ENCODE results near the gene CCDC88B. TPM values are rescaled to one million over a fixed set of nuclear protein-coding genes. Genes with fewer than 3 reads are reported as not detected.

The CCDC88B gene
- total and polyA plus RNA-seq, 10 of the 15 experiments (the other 5 are each of a cell fraction or from before 2014, with no cell fraction given) = 0.24 to 66.0 (median 19.2) TPM

DNA sequence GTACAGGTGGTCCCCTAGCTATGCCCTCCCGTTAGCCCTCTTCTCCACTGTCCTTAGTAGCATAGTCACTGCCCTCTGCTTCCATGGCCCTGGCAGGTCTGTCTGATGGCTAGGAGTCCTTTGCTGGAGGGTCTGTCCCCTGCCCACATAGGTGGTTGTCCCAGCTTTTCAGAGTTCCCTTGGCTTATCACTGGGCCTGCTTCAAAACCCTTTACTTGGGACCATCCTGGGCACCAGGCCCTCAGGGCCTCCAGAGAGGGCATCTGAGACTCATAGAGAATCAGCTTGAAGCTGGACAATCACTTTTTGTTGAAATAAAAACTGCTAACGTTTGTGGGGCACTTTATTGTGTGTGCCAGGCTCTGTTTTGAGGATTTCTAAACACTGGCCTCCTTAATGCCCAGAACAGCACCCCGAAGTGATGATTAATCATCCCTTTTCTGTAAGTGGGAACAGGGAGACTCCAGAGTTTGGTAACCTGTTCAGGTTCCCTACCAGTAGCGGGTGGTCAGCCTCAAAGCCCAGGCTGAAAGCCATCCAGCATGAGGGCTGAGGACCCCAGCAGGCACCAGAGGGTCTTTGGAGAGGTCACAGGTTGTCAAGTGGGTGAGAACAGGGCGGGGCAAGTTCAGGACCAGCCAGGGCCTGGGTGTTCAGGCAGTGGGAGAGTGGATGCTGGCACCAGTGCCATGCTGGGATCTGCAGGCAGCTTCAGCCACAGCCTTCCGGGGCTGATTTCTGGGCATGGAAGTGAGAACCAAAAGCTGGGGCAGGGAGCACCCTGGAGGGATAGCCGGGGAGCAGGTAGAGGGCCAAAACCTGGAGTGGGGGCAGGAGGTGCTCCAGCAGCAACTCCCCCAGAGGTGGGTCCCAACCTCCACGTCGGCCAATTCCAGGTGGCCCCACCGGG, 49.4 kb upstream of the CCDC88B start:
- H3K9me3 ChIP-seq (replicated peaks; ENCODE audit: control insufficient read depth, insufficient read depth, low read length) = no peaks in the 10 kb centered on the region
- in situ Hi-C loops (cut with MboI) = no loop called here
- intact Hi-C loops (cut with micrococcal nuclease; ENCODE audit: unreplicated experiment) = no loop called here
- TF ChIP-seq, protein P1, sequence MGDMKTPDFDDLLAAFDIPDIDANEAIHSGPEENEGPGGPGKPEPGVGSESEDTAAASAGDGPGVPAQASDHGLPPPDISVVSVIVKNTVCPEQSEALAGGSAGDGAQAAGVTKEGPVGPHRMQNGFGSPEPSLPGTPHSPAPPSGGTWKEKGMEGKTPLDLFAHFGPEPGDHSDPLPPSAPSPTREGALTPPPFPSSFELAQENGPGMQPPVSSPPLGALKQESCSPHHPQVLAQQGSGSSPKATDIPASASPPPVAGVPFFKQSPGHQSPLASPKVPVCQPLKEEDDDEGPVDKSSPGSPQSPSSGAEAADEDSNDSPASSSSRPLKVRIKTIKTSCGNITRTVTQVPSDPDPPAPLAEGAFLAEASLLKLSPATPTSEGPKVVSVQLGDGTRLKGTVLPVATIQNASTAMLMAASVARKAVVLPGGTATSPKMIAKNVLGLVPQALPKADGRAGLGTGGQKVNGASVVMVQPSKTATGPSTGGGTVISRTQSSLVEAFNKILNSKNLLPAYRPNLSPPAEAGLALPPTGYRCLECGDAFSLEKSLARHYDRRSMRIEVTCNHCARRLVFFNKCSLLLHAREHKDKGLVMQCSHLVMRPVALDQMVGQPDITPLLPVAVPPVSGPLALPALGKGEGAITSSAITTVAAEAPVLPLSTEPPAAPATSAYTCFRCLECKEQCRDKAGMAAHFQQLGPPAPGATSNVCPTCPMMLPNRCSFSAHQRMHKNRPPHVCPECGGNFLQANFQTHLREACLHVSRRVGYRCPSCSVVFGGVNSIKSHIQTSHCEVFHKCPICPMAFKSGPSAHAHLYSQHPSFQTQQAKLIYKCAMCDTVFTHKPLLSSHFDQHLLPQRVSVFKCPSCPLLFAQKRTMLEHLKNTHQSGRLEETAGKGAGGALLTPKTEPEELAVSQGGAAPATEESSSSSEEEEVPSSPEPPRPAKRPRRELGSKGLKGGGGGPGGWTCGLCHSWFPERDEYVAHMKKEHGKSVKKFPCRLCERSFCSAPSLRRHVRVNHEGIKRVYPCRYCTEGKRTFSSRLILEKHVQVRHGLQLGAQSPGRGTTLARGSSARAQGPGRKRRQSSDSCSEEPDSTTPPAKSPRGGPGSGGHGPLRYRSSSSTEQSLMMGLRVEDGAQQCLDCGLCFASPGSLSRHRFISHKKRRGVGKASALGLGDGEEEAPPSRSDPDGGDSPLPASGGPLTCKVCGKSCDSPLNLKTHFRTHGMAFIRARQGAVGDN (IDR thresholded peaks at IDR 0.05) = no peak
- no peak for TF ChIP-seq SUZ12 (IDR thresholded peaks at IDR 0.05; ENCODE audit: unreplicated experiment)
- TF ChIP-seq, protein P2, sequence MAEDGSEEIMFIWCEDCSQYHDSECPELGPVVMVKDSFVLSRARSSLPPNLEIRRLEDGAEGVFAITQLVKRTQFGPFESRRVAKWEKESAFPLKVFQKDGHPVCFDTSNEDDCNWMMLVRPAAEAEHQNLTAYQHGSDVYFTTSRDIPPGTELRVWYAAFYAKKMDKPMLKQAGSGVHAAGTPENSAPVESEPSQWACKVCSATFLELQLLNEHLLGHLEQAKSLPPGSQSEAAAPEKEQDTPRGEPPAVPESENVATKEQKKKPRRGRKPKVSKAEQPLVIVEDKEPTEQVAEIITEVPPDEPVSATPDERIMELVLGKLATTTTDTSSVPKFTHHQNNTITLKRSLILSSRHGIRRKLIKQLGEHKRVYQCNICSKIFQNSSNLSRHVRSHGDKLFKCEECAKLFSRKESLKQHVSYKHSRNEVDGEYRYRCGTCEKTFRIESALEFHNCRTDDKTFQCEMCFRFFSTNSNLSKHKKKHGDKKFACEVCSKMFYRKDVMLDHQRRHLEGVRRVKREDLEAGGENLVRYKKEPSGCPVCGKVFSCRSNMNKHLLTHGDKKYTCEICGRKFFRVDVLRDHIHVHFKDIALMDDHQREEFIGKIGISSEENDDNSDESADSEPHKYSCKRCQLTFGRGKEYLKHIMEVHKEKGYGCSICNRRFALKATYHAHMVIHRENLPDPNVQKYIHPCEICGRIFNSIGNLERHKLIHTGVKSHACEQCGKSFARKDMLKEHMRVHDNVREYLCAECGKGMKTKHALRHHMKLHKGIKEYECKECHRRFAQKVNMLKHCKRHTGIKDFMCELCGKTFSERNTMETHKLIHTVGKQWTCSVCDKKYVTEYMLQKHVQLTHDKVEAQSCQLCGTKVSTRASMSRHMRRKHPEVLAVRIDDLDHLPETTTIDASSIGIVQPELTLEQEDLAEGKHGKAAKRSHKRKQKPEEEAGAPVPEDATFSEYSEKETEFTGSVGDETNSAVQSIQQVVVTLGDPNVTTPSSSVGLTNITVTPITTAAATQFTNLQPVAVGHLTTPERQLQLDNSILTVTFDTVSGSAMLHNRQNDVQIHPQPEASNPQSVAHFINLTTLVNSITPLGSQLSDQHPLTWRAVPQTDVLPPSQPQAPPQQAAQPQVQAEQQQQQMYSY (CRISPR knock-in tag; IDR thresholded peaks at IDR 0.05) = no peak
- no peak for TF ChIP-seq ZSCAN29 (IDR thresholded peaks at IDR 0.05)
- no peak for TF ChIP-seq IRF3 (IDR thresholded peaks at IDR 0.05)
- no peak for TF ChIP-seq HCFC1 (IDR thresholded peaks at IDR 0.05; ENCODE audit: low read length)
- no peak for TF ChIP-seq YBX1 (IDR thresholded peaks at IDR 0.05)
- no peak for TF ChIP-seq CHD2 (IDR thresholded peaks at IDR 0.05; ENCODE audit: borderline replicate concordance, low read depth, low read length)
- no peak for TF ChIP-seq SMAD1 (IDR thresholded peaks at IDR 0.05; ENCODE audit: low read depth, partially characterized antibody)
- TF ChIP-seq NR2C2 (IDR thresholded peaks at IDR 0.05; ENCODE audit: borderline replicate concordance, control insufficient read depth, insufficient read length, low read depth) = no peak
- no peak for TF ChIP-seq CBX5 (IDR thresholded peaks at IDR 0.05; ENCODE audit: low read depth)
- no peak for TF ChIP-seq KAT2A (conservative IDR thresholded peaks at IDR 0.05; ENCODE audit: control insufficient read depth, low read depth, low read length)
- TF ChIP-seq PAX8 (IDR thresholded peaks at IDR 0.05) = no peak
- TF ChIP-seq RELA (IDR thresholded peaks at IDR 0.05; ENCODE audit: borderline replicate concordance, partially characterized antibody) = no peak
- TF ChIP-seq CBFB (IDR thresholded peaks at IDR 0.05; ENCODE audit: low read depth) = no peak

More for the DNA sequence above, 49.4 kb upstream of the CCDC88B start:
- Histone ChIP-seq H4K20me1 (ENCODE audit: control insufficient read depth, insufficient read depth) (no peaks in the 10 kb centered on the region; the same call in 1 of the 2 replicates), H3K27me3 (replicated peaks in 1 of 2; ENCODE audit: control insufficient read depth in 2 of 2, insufficient read depth in 2 of 2, low read length in 1 of 2) (peaks cover 3 to 10% of the 10 kb centered on the region in 2 experiments), H3K4me2 (ENCODE audit: control insufficient read depth, insufficient read depth) (no peak overlapping the region), H3K9ac (ENCODE audit: control insufficient read depth, insufficient read depth, low read length) (no peak overlapping the region), H3K79me2 (ENCODE audit: control insufficient read depth, insufficient read depth, low read length) (0 out of 2 replicates have a peak, but pooled peaks cover 6% of the 10 kb centered on the region), H3K4me1 (ENCODE audit: control insufficient read depth, insufficient read depth, low read length) (peaks cover 7% of the 10 kb centered on the region), H3K4me3 (no peak overlapping the region), H2AFZ (ENCODE audit: control insufficient read depth, low read depth, low read length) (no peak overlapping the region), H3K27ac (ENCODE audit: control insufficient read depth, insufficient read depth) (no peak overlapping the region), H3K36me3 (ENCODE audit: control insufficient read depth in 2 of 2, insufficient read depth in 2 of 2, low read length in 1 of 2) (peaks cover 0 to 2% of the 10 kb centered on the region in 2 experiments; a peak in 2 of 4 replicates)
- ChIA-PET SMC1A (ENCODE audit: uncharacterized antibody, unreplicated experiment) (interaction anchor here (0.5 kb wide), 1 partner anchor 21 kb away, joined by 3 read pairs; no protein-coding TSS in a partner anchor), CTCF (interaction anchor here (0.6 to 2.3 kb wide), 4 partner anchors 10 to 78 kb away, joined by 3 to 9 read pairs (median 5); partner anchors contain the start of gene CATSPERZ), RAD21 (ENCODE audit: unreplicated experiment) (no interaction called here), POLR2A (interaction anchor here (0.7 kb wide), 1 partner anchor 12 kb away, joined by 4 read pairs; no protein-coding TSS in a partner anchor)
- ATAC-seq (no peak), DNase-seq (ENCODE audit: low read depth, low spot score) (no peak), FAIRE-seq (no peak)
- no TSS peak for BruUV-seq (replicated peaks)
- WGBS (ENCODE audit: insufficient coverage, insufficient replicate concordance, low lambda C conversion rate, missing lambda C conversion rate) = 35% methylated on average over 10 of the region's 10 CpGs
